Lung (tissue), 12 donors: Measurements from ENCODE around the gene MICAL2. TPM values are rescaled to one million over a fixed set of nuclear protein-coding genes. Genes with fewer than 3 reads are reported as not detected.

ENCODE experiments used
- ATAC-seq: fragments of 200-7000 bp; cut with Tn5 transposase; one replicate; pipeline ENCODE4 v1.9.1; 2020; ENCODE audit warnings: moderate number of reproducible peaks; ENCODE audit not compliant: insufficient read depth, low FRiP score
- DNase-seq, 3 donors: peaks; one replicate each; pipeline ENCODE4 v3.0.0-alpha.2; 2013 to 2017
- H3K27ac ChIP-seq, 2 donors: one replicate each; pipeline ENCODE4 v1.5.1; 2013; ENCODE audit warnings: mild to moderate bottlenecking in 2 of 2, moderate library complexity in 2 of 2, control low read depth in 1 of 2, inconsistent platforms in 1 of 2, low read depth in 1 of 2, low read length in 1 of 2
- H3K27me3 ChIP-seq, 3 donors: one replicate each; pipeline ENCODE4 v1.5.1; 2013; ENCODE audit warnings: low read length in 2 of 3; ENCODE audit not compliant: control insufficient read depth in 3 of 3, insufficient read depth in 3 of 3
- H3K36me3 ChIP-seq, 4 donors: one replicate each; pipeline ENCODE4 v1.5.1; 2013; ENCODE audit warnings: low read length in 4 of 4, mild to moderate bottlenecking in 1 of 4, moderate library complexity in 1 of 4; ENCODE audit not compliant: control insufficient read depth in 4 of 4, insufficient read depth in 4 of 4
- H3K4me1 ChIP-seq, 5 donors: one replicate each; pipeline ENCODE4 v1.5.1; 2013; ENCODE audit warnings: low read length in 5 of 5, mild to moderate bottlenecking in 2 of 5, moderate library complexity in 1 of 5; ENCODE audit not compliant: control insufficient read depth in 5 of 5, insufficient read depth in 5 of 5
- H3K4me3 ChIP-seq: one replicate; pipeline ENCODE4 v1.5.1; 2013; ENCODE audit warnings: mild to moderate bottlenecking, control low read depth, moderate library complexity
- H3K9ac ChIP-seq, 2 donors: one replicate each; pipeline ENCODE4 v1.5.1; 2013; ENCODE audit warnings: low read length in 2 of 2, control low read depth in 1 of 2; ENCODE audit not compliant: insufficient read depth in 1 of 2
- H3K9me3 ChIP-seq, 4 donors: one replicate each; pipeline ENCODE4 v1.5.1; 2013; ENCODE audit warnings: low read length in 3 of 4, mild to moderate bottlenecking in 1 of 4, moderate library complexity in 1 of 4; ENCODE audit not compliant: control insufficient read depth in 4 of 4, insufficient read depth in 3 of 4
- CTCF ChIP-seq: IDR thresholded peaks from 2 replicates; pipeline ENCODE4 v1.5.1; 2012; ENCODE audit warnings: mild to moderate bottlenecking; ENCODE audit errors: control extremely low read depth, extremely low read depth
- WGBS, 2 donors: extraction: QIAGEN DNeasy Blood & Tissue Kit; methylation state at CpG; one replicate each; pipeline ENCODE4 v1.1.7; 2013; 5-methylcytosine and 5-hydroxymethylcytosine counted together
- polyA plus RNA-seq, 2 donors: library from polyadenylated mRNA; stranded (reverse); fragments of 200-250 nt; gene quantifications; one replicate each; pipeline ENCODE4 v1.2.1, GENCODE V29; 2013
- total RNA-seq, 2 donors: library from RNA; depleted of rRNA in 1 of 2; stranded (reverse); fragments of >200 nt in 1 of 2; gene quantifications; one replicate each; pipeline ENCODE4 v1.2.1, GENCODE V29; 2014 to 2021
- donor health status: control.
- donor health status: control.
- donor health status: Bipolar disorder and iron deficiency.
- donor health status: healthy.
- donor health status: DM: yes; HTN: yes; CAD: no.

Gene MICAL2
- total and polyA plus RNA-seq, 4 donors = 38.2 to 218 (median 99.6) TPM

- TF ChIP-seq CTCF = no peak
- WGBS, 2 donors = 85 to 93% methylated on average over 7 of the region's 7 CpGs
- Histone ChIP-seq H3K9me3 (no peaks in the 10 kb centered on the region), H3K27me3 (no peaks in the 10 kb centered on the region), H3K36me3 (peaks cover 0 to 13% (median 3%) of the 10 kb centered on the region in 4 donors), H3K27ac (no peak overlapping the region), H3K4me3 (no peak overlapping the region), H3K9ac (no peak overlapping the region), H3K4me1 (peaks cover 14 to 28% (median 19%) of the 10 kb centered on the region in 5 donors)
- DNase-seq = no peak
- ATAC-seq = no peak
These were observed 92.4 kb downstream of the MICAL2 start for GRCh38 chr11:12202661-12203310.

GRCh38 chr11:12204506-12204905 lies 94.1 kb downstream of the MICAL2 start:
- TF ChIP-seq CTCF = no peak
- H3K36me3 ChIP-seq = peaks cover 0 to 16% (median 7%) of the 10 kb centered on the region in 4 donors
- H3K9ac ChIP-seq = no peak overlapping the region
- peaks cover 12 to 24% (median 19%) of the 10 kb centered on the region in 5 donors for H3K4me1 ChIP-seq
- 99 to 100% methylated on average over 1 of the region's 1 CpG for WGBS, 2 donors
- no peaks in the 10 kb centered on the region for H3K9me3 ChIP-seq
- DNase-seq = no peak
- H3K27ac ChIP-seq = no peak overlapping the region
- no peak overlapping the region for H3K4me3 ChIP-seq
- no peak for ATAC-seq
- no peaks in the 10 kb centered on the region for H3K27me3 ChIP-seq

- no peak overlapping the region for H3K27ac ChIP-seq
These were observed 94.9 kb downstream of the MICAL2 start for GRCh38 chr11:12205330-12205729.

More at GRCh38 chr11:12205330-12205729, 94.9 kb downstream of the MICAL2 start:
- Histone ChIP-seq H3K36me3 (peaks cover 0 to 20% (median 10%) of the 10 kb centered on the region in 4 donors), H3K9ac (no peak overlapping the region), H3K4me1 (peaks cover 11 to 17% (median 12%) of the 10 kb centered on the region in 5 donors), H3K9me3 (no peaks in the 10 kb centered on the region), H3K27me3 (no peaks in the 10 kb centered on the region), H3K4me3 (no peak overlapping the region)
- DNase-seq (no peak), ATAC-seq (no peak)
- no peak for TF ChIP-seq CTCF
